CD4-positive, CD25-positive, alpha-beta regulatory T cell (primary cell): ENCODE data around the gene ILKAP. TPM values are rescaled to one million over a fixed set of nuclear protein-coding genes. Genes with fewer than 3 reads are reported as not detected.
"Not testable (repeated sequence)": the region's sequence is repeated elsewhere in the genome, so short reads cannot be mapped to it uniquely, and the experiment has no call there.

Source experiments
- ATAC-seq, 2 donors: fragments of 150-1000 bp; cut with Tn5 transposase; one replicate each; pipeline ENCODE4 v1.10.0; 2021; ENCODE audit warnings: low read depth in 2 of 2, moderate number of reproducible peaks in 2 of 2, moderate library complexity in 1 of 2
- DNase-seq, 3 donors: peaks; one replicate each; pipeline versions ENCODE4 v3.0.0 to v3.0.0-alpha.2; 2012 to 2022; ENCODE audit warnings: mixed read lengths in 1 of 3
- H3K27ac ChIP-seq: one replicate; pipeline ENCODE4 v1.7.0; 2013; ENCODE audit warnings: mild to moderate bottlenecking, low read length; ENCODE audit not compliant: insufficient read depth, poor library complexity, severe bottlenecking
- H3K27me3 ChIP-seq: one replicate; pipeline ENCODE4 v1.7.0; 2013; ENCODE audit warnings: low read length; ENCODE audit not compliant: control insufficient read depth, insufficient read depth
- H3K36me3 ChIP-seq: one replicate; pipeline ENCODE4 v1.7.0; 2013; ENCODE audit warnings: mild to moderate bottlenecking, low read length, moderate library complexity; ENCODE audit not compliant: control insufficient read depth, insufficient read depth
- H3K4me1 ChIP-seq: 2 replicates; pipeline ENCODE4 v1.7.0; 2013; ENCODE audit warnings: mild to moderate bottlenecking, low read length; ENCODE audit not compliant: insufficient read depth, control insufficient read depth, poor library complexity, severe bottlenecking
- H3K4me3 ChIP-seq: one replicate; pipeline ENCODE4 v1.7.0; 2013; ENCODE audit warnings: low read depth, mild to moderate bottlenecking, low read length, moderate library complexity
- H3K9me3 ChIP-seq, 2 experiments: 1 replicate in 1 of 2; 2 replicates in 1 of 2; pipeline ENCODE4 v1.7.0; 2013; ENCODE audit warnings: low read length in 2 of 2, mild to moderate bottlenecking in 1 of 2, moderate library complexity in 1 of 2; ENCODE audit not compliant: control insufficient read depth in 2 of 2
- H3K27ac Mint-ChIP-seq, 3 donors: one replicate each; pipeline ENCODE4 v1.8.0; 2020 to 2022; ENCODE audit warnings: mild to moderate bottlenecking in 3 of 3, mixed read lengths in 3 of 3, moderate library complexity in 2 of 3
- H3K27me3 Mint-ChIP-seq: one replicate; pipeline ENCODE4 v1.8.0; 2022; ENCODE audit warnings: mild to moderate bottlenecking, mixed read lengths
- H3K36me3 Mint-ChIP-seq: one replicate; pipeline ENCODE4 v1.8.0; 2020; ENCODE audit warnings: mixed read lengths
- H3K4me1 Mint-ChIP-seq, 4 donors: one replicate each; pipeline ENCODE4 v1.8.0; 2020 to 2022; ENCODE audit warnings: mixed read lengths in 4 of 4, mild to moderate bottlenecking in 1 of 4
- H3K4me3 Mint-ChIP-seq, 4 donors: one replicate each; pipeline ENCODE4 v1.8.0; 2020 to 2022; ENCODE audit warnings: mild to moderate bottlenecking in 4 of 4, mixed read lengths in 4 of 4, moderate library complexity in 3 of 4
- H3K9me3 Mint-ChIP-seq, 7 donors: one replicate each; pipeline ENCODE4 v1.8.0; 2020 to 2022; ENCODE audit warnings: mixed read lengths in 7 of 7, mild to moderate bottlenecking in 3 of 7, moderate library complexity in 2 of 7
- polyA plus RNA-seq, 4 donors: library from polyadenylated mRNA; unstranded; fragments of 300-500 nt; fragmentation: Illumina TruSeq; gene quantifications; one replicate each; pipeline ENCODE4 v1.2.3, GENCODE V29; 2021
- total RNA-seq: library from RNA; stranded (reverse); gene quantifications from one replicate; pipeline ENCODE4 v1.2.3, GENCODE V29; 2022

The ILKAP gene
- total and polyA plus RNA-seq, 5 donors from 2014 or later, result 39.7 to 122 (median 50.7) TPM

DNA sequence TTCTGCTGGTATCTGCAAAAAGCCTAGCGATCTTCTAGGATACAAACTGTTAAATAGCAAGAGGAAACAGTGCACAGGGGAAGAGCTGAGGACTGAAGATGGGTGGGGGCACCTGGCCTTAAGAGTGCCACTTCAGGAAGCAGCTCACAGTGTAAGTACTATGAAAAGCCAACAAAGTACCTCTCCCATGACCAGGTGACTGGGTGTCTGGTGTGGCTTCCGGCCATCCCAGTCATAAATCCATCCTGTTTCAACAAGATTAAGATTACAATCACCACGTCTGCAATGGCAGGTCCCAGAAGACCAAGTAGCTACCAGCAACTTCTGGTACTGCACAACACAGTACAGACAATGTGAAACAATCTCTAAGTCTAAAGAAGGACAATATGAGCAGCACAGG lies 28.8 kb downstream of the ILKAP start:
- Histone ChIP-seq H3K27me3 (no peaks in the 10 kb centered on the region), H3K4me1 (no peaks in the 10 kb centered on the region), H3K36me3 (peaks cover 87% of the 10 kb centered on the region), H3K9me3 (no peaks in the 10 kb centered on the region), H3K27ac (no peak overlapping the region), H3K4me3 (no peak overlapping the region)
- no peak overlapping the region for H3K4me3 Mint-ChIP-seq
- H3K27me3 Mint-ChIP-seq, result no peaks in the 10 kb centered on the region
- H3K27ac Mint-ChIP-seq, result no peak overlapping the region
- H3K9me3 Mint-ChIP-seq, result no peaks in the 10 kb centered on the region
- no peak for ATAC-seq
- DNase-seq, result no peak
- H3K4me1 Mint-ChIP-seq, result peaks cover 0 to 7% (median 0%) of the 10 kb centered on the region in 4 donors
- peaks cover 55% of the 10 kb centered on the region for H3K36me3 Mint-ChIP-seq

DNA sequence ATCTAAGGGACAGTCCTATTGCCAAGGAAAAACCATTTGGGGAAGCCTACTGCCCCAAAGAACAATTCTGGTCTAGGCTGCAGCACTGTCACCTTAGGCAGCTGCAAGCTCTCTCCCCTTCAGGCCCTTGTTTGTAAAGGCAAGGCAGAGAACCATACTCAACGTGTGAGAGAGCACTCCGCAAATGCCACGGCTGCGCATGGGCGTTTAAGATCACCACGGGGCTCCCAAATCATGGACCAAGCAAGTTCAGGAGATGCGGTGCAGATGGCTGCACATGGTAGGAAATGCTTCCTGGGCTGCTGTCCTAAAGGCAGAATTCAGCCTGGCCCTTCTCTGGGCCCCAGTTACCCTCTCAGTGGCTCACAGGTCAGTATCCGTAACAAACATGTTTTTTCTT lies 29.2 kb downstream of the ILKAP start:
- no peaks in the 10 kb centered on the region for H3K27me3 ChIP-seq
- ATAC-seq (no peak), DNase-seq (no peak)
- H3K4me1 Mint-ChIP-seq, result peaks cover 0 to 7% (median 0%) of the 10 kb centered on the region in 4 donors
- no peak overlapping the region for H3K27ac ChIP-seq
- no peak overlapping the region for H3K27ac Mint-ChIP-seq
- no peak overlapping the region for H3K4me3 Mint-ChIP-seq
- H3K4me1 ChIP-seq, result no peaks in the 10 kb centered on the region
- no peak overlapping the region for H3K4me3 ChIP-seq
- H3K9me3 Mint-ChIP-seq, result no peaks in the 10 kb centered on the region
- peaks cover 52% of the 10 kb centered on the region for H3K36me3 Mint-ChIP-seq
- H3K27me3 Mint-ChIP-seq, result no peaks in the 10 kb centered on the region
- H3K9me3 ChIP-seq, result no peaks in the 10 kb centered on the region
- peaks cover 87% of the 10 kb centered on the region for H3K36me3 ChIP-seq

DNA sequence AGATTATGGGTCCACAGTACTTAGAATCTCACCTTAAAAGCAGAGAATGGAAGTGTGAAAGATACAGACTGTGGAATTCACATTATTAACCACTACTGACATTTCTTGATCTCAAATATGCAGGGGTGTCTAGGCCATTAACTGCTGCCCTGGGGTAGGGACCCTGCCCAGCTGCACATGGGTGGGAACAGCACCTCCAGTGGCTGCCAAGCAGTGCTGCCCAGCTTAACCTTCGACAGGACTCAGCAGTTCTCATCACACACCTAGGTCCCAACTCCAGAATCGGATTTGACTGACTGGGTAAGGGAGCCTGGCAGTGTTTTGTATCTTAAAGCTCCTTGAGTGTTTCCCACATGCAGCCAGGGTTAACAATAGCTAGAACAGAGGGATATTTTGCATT lies 29.8 kb downstream of the ILKAP start:
- Mint-ChIP-seq H3K36me3 (peaks cover 48% of the 10 kb centered on the region), H3K4me1 (peaks cover 0 to 7% (median 0%) of the 10 kb centered on the region in 4 donors), H3K27me3 (no peaks in the 10 kb centered on the region), H3K9me3 (no peaks in the 10 kb centered on the region), H3K4me3 (peak overlapping the region in 1 of 4 donors; percentile 23), H3K27ac (peak overlapping the region in 1 of 3 donors; percentile 65)
- no peaks in the 10 kb centered on the region for H3K4me1 ChIP-seq
- peaks cover 87% of the 10 kb centered on the region for H3K36me3 ChIP-seq
- H3K9me3 ChIP-seq, result no peaks in the 10 kb centered on the region
- ATAC-seq, result no peak
- no peak overlapping the region for H3K4me3 ChIP-seq
- DNase-seq, result no peak
- no peaks in the 10 kb centered on the region for H3K27me3 ChIP-seq
- no peak overlapping the region for H3K27ac ChIP-seq

DNA sequence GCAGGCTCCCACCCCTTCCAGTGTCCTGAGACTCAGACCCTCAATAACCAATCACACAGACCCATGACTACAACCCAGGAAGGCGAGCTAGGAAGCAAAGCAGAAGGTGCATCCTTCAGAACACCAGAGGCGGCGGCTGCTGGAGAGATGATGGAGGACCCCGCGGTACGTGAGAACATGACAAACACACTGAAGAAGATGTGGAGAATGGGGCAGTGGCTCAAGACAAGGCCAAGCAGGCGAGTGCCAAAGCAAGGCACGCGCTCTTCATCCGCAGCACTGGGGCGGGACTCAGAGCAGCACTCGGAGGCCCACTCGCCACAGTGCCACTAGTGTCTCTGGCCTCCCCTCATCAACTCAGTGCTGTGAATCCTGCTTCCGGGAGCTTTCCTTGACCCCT lies 31.1 kb downstream of the ILKAP start:
- peaks cover 82% of the 10 kb centered on the region for H3K36me3 ChIP-seq
- DNase-seq, result no peak
- no peaks in the 10 kb centered on the region for H3K27me3 ChIP-seq
- Mint-ChIP-seq H3K36me3 (peaks cover 47% of the 10 kb centered on the region), H3K4me3 (no peak overlapping the region), H3K27me3 (no peaks in the 10 kb centered on the region), H3K27ac (no peak overlapping the region), H3K4me1 (peaks cover 0 to 7% (median 0%) of the 10 kb centered on the region in 4 donors), H3K9me3 (no peaks in the 10 kb centered on the region)
- no peaks in the 10 kb centered on the region for H3K9me3 ChIP-seq
- ATAC-seq, result no peak
- no peaks in the 10 kb centered on the region for H3K4me1 ChIP-seq
- no peak overlapping the region for H3K4me3 ChIP-seq
- H3K27ac ChIP-seq, result no peak overlapping the region

DNA sequence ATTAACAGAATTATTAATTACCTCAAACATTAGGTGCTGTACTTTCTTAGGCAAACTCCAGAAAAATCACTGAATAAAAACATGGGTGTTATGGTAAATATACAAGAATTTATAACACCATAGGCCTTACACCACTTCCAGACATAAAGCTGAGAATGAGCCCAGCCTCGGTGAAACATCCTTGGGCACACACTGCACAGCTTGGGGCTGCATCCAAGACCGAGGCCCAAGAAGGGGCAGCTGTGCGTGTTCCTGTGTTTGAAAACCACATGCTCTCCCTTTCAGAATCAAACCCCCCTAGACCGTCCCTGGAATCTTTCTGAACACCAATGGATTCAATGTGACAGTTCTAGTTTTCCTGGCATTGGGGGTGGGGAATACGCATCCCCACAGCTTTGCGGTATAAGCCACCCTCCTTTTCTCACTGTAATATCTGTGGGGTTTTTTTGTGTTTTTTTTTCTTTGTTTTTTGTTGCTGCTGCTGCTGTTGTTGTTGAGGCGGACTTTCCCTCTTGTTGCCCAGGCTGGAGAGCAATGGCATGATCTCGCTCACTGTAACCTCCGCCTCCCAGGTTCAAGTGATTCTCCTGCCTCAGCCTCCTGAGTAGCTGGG lies 31.8 kb downstream of the ILKAP start:
- H3K4me1 ChIP-seq, result no peaks in the 10 kb centered on the region
- DNase-seq (no peak), ATAC-seq (no peak)
- Mint-ChIP-seq H3K4me3 (no peak overlapping the region), H3K9me3 (no peaks in the 10 kb centered on the region), H3K27ac (peak overlapping the region in 1 of 3 donors; percentile 8), H3K4me1 (peaks cover 0 to 3% (median 0%) of the 10 kb centered on the region in 4 donors), H3K27me3 (no peaks in the 10 kb centered on the region), H3K36me3 (peaks cover 47% of the 10 kb centered on the region)
- H3K4me3 ChIP-seq, result no peak overlapping the region
- no peaks in the 10 kb centered on the region for H3K9me3 ChIP-seq
- H3K36me3 ChIP-seq, result peaks cover 74% of the 10 kb centered on the region
- H3K27me3 ChIP-seq, result no peaks in the 10 kb centered on the region
- no peak overlapping the region for H3K27ac ChIP-seq

DNA sequence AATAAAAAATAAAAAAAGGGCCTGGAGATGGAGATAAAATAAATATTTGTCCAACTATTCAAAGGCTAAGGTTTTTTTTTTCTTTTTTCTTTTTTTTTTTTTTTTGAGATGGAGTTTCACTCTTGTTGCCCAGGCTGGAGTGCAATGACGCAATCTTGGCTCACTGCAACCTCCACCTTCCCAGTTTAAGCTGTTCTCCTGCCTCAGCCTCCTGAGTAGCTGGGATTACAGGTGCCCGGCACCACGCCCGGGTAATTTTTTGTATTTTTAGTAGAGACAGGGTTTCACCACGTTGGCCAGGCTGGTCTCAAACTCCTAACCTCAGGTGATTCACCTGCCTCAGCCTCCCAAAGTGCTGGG lies 32.4 kb downstream of the ILKAP start:
- not testable (repeated sequence) for H3K4me3 ChIP-seq, H3K4me1 Mint-ChIP-seq, H3K4me3 Mint-ChIP-seq, H3K4me1 ChIP-seq, ATAC-seq, DNase-seq, H3K27ac ChIP-seq, H3K27ac Mint-ChIP-seq, H3K9me3 ChIP-seq, H3K9me3 Mint-ChIP-seq, H3K27me3 Mint-ChIP-seq, H3K27me3 ChIP-seq
- peaks cover 70% of the 10 kb centered on the region for H3K36me3 ChIP-seq
- H3K36me3 Mint-ChIP-seq, result peaks cover 43% of the 10 kb centered on the region

DNA sequence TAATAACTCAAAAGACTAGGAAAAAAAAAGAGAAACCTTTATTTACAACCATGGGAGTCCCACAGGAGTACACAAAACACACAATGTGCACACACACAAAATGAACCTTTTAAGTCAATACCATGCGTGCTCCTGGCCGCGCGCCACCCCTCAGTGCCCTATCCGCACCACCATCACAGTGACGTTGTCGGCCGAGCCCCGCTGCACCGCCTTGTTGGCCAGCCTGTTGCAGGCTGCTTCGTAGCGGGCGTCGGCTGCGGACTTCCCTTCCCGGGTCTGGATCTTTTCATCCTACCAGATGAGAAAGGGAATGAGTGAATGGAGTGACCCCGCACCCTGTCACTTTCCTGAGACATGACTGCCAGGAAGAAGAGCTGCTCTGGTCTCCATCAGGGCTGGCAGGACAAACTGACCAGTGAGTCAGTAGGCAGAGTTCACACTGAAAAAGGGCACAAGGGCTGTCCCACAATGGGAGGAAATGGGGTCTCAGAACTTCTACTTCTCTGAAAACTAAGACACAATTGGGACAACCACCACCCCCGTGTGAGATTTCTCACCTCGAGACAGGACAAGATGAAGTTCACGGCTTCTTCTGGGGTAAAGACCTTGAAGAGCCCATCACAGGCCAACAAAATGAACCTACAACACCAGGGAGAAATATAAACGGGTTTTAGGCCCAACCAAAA lies 33.0 kb downstream of the ILKAP start:
- H3K4me3 Mint-ChIP-seq, result no peak overlapping the region
- H3K27ac Mint-ChIP-seq, result peak overlapping the region in 1 of 3 donors; percentile 65
- Histone ChIP-seq H3K36me3 (peaks cover 69% of the 10 kb centered on the region), H3K27ac (no peak overlapping the region), H3K4me3 (no peak overlapping the region), H3K9me3 (no peaks in the 10 kb centered on the region), H3K4me1 (no peaks in the 10 kb centered on the region), H3K27me3 (no peaks in the 10 kb centered on the region)
- H3K9me3 Mint-ChIP-seq, result no peaks in the 10 kb centered on the region
- peaks cover 0 to 3% (median 0%) of the 10 kb centered on the region in 4 donors for H3K4me1 Mint-ChIP-seq
- H3K27me3 Mint-ChIP-seq, result no peaks in the 10 kb centered on the region
- peaks cover 40% of the 10 kb centered on the region for H3K36me3 Mint-ChIP-seq
- no peak for ATAC-seq
- no peak for DNase-seq

DNA sequence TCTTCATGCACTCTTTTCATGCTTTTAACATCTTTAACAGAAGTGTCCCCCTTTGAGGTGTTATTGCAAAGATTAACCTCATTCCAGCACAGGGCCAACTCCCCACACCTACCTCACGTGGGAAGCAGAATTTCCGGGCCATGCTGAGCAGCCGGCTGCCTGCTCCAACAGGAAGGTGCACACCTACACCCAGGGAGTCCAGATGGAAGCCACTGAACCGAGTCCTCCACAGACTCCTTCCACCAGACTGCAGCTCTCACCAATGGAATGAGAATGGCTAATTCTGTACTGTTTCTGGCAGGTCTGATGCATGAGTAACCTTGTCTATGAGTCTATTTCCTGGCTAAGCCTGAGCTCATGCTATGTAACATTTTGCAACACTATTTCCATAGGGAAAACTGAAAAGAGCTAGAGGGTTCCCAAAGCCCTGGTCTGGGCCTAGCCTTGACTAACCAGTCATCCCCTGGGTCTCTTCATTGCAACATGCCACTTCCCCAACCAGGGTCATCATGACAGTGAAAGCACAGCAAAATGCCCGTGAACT lies 33.7 kb downstream of the ILKAP start:
- H3K27ac ChIP-seq, result no peak overlapping the region
- Mint-ChIP-seq H3K36me3 (peaks cover 40% of the 10 kb centered on the region), H3K9me3 (no peaks in the 10 kb centered on the region), H3K27me3 (peaks cover 6% of the 10 kb centered on the region), H3K27ac (no peak overlapping the region), H3K4me1 (peaks cover 0 to 3% (median 1%) of the 10 kb centered on the region in 4 donors), H3K4me3 (no peak overlapping the region)
- peaks cover 62% of the 10 kb centered on the region for H3K36me3 ChIP-seq
- DNase-seq, result no peak
- no peaks in the 10 kb centered on the region for H3K9me3 ChIP-seq
- no peaks in the 10 kb centered on the region for H3K27me3 ChIP-seq
- no peak for ATAC-seq
- no peaks in the 10 kb centered on the region for H3K4me1 ChIP-seq
- H3K4me3 ChIP-seq, result no peak overlapping the region
